CD4-positive, alpha-beta T cell treated with Interleukin-6 at 100 ng/mL for 8 hours (primary cell): ENCODE results near the gene UBXN7.
"Not testable (repeated sequence)": the region's sequence is repeated elsewhere in the genome, so short reads cannot be mapped to it uniquely, and the experiment has no call there.

ENCODE experiments used
- DNase-seq: peaks from one replicate; pipeline ENCODE4 v3.0.0-alpha.2; 2020; ENCODE audit warnings: mixed read lengths, low spot score

Gene UBXN7

GRCh38 chr3:196432137-196432879, at the start of gene UBXN7:
TSS of gene UBXN7 (minus strand) at chr3:196432427. CDS start at chr3:196432399, 28 bp downstream.
- peak; percentile 94 for DNase-seq

GRCh38 chr3:196477678-196478077, 45.5 kb upstream of the UBXN7 start:
- DNase-seq = no peak

- DNase-seq = no peak
Observed at GRCh38 chr3:196472286-196472685, 40.1 kb upstream of the UBXN7 start.

- no peak for DNase-seq
Observed at GRCh38 chr3:196471551-196471950, 39.3 kb upstream of the UBXN7 start.

- DNase-seq = not testable (repeated sequence)
Observed at GRCh38 chr3:196470182-196470581, 38.0 kb upstream of the UBXN7 start.

GRCh38 chr3:196463804-196464203, 31.6 kb upstream of the UBXN7 start:
- DNase-seq = no peak

- no peak for DNase-seq
Observed at GRCh38 chr3:196463478-196463756, 31.2 kb upstream of the UBXN7 start.

GRCh38 chr3:196462680-196463477, 30.7 kb upstream of the UBXN7 start:
- not testable (repeated sequence) for DNase-seq

- no peak for DNase-seq
Observed at GRCh38 chr3:196458063-196458462, 25.8 kb upstream of the UBXN7 start.

GRCh38 chr3:196457470-196457869, 25.2 kb upstream of the UBXN7 start:
- DNase-seq = not testable (repeated sequence)

- DNase-seq = no peak
Observed at GRCh38 chr3:196454935-196455334, 22.7 kb upstream of the UBXN7 start.

- not testable (repeated sequence) for DNase-seq
Observed at GRCh38 chr3:196445391-196445790, 13.2 kb upstream of the UBXN7 start.

GRCh38 chr3:196444500-196444894, 12.3 kb upstream of the UBXN7 start:
- DNase-seq = no peak

- no peak for DNase-seq
Observed at GRCh38 chr3:196440696-196441095, 8.5 kb upstream of the UBXN7 start.

GRCh38 chr3:196440041-196440537, 7.9 kb upstream of the UBXN7 start:
- no peak for DNase-seq

GRCh38 chr3:196431181-196432136, 768 bp downstream of the UBXN7 start:
- peak; percentile 15 for DNase-seq

GRCh38 chr3:196428041-196428440, 4.2 kb downstream of the UBXN7 start:
- no peak for DNase-seq

GRCh38 chr3:196424421-196424820, 7.8 kb downstream of the UBXN7 start:
- DNase-seq = not testable (repeated sequence)

- DNase-seq = no peak
Observed at GRCh38 chr3:196423044-196423781, 9.0 kb downstream of the UBXN7 start.

GRCh38 chr3:196421668-196422067, 10.6 kb downstream of the UBXN7 start:
- DNase-seq = not testable (repeated sequence)

- no peak for DNase-seq
Observed at GRCh38 chr3:196419386-196419785, 12.8 kb downstream of the UBXN7 start.
